H54 (cell line): ENCODE results near the gene PIMREG.

Experiments used
- DNase-seq: peaks from one replicate; pipeline ENCODE4 v3.0.0; 2011; ENCODE audit warnings: low spot score, mixed read lengths; ENCODE audit not compliant: insufficient read length
- FAIRE-seq: peaks from 3 replicates; lab custom pipeline; 2011; peaks lifted over from hg19 to GRCh38; lab: Jason Lieb, UNC
- POLR2A ChIP-seq: IDR thresholded peaks from 2 replicates; pipeline ENCODE4 v1.6.1; 2011; ENCODE audit warnings: low read depth, mild to moderate bottlenecking, low read length

Gene PIMREG, protein sequence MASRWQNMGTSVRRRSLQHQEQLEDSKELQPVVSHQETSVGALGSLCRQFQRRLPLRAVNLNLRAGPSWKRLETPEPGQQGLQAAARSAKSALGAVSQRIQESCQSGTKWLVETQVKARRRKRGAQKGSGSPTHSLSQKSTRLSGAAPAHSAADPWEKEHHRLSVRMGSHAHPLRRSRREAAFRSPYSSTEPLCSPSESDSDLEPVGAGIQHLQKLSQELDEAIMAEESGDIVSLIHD

DNA sequence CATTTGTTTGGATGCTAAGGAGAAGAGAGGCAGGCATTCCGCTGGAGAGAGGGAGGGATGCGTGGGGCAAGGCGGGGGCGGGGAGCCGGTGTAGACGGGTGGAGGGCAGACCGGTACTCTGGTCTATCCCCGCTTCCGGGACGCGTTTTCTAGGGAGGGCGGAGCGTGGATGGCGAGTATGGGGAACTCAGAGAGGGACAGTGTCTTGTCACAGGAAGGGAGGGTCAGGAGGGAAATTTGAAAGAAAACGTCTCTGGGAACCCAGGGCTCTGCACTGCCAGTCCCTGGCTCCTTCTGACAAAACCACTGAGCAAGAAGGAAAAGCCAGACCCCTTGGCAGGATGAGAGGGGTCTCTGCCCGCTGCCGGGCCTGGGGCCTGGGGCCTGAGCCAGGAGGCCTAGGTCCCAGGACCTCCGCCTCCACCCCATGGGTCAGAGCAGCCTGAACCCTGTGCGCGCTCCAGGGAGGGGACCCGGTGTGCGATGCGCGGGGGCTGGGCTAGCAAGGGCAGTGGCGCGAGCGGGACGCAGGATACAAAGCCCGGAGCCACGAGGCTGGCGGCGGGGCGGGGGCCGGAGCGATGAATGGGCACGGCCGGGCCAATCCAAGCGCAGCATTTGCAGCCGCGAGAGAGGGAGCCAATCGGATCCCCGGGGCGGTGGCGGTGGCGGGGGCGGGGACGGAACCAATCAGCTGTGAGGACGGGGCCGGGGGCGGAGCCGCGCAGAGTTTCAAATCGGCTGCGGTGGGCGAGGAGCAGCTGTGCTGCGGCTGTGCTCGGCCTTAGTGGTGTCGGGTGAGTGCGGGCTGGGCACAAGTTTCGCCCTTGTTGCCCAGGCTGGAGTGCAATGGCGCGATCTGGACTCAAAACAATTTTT, at the start of gene PIMREG:
PIMREG (plus strand) TSS at position 764 of the 879 bp plus-strand sequence. CDS start 656 bp downstream, outside the sequence.
- peak; percentile 66 for TF ChIP-seq POLR2A
- FAIRE-seq, result peak; percentile 64
- peak; percentile 96 for DNase-seq

DNA sequence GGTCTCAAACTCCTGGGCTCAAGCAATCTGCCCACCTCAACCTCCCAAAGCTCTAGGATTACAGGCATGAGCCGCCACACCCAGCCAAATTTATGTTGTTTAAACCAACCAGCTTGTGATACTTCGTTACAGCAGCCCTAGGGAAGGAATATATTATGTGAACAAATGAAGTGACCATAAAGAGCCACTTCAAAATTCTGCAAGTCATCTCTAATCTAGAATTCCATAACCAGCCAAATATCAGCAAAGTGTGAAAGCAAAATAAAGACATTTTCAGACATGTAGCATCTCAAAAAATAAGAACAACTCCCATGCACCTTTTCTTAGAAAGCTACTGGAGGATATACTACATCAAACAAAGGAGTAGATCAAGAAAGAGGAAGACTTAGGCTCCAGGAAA, 45.3 kb upstream of the PIMREG start:
- no peak for FAIRE-seq
- no peak for TF ChIP-seq POLR2A
- no peak for DNase-seq

DNA sequence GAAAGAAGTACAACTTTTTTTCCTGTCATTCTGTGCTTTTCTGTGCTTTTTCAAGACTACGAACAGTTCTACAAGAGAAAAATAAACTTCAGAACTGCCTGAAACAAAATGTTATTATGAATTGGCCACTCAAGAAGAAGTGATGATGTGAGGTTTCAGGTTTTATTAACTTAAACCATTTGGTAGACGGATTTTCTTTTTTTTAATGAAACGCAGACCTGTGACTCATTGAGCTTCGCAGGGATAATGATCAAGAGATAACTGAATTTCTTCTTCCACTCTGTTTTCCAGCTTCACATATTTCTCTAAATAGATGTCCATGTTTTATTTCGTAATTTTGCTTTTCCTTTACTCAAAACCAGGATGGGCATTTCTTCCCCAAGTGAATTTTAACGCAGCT, 42.0 kb upstream of the PIMREG start:
- DNase-seq (no peak), FAIRE-seq (no peak)
- no peak for TF ChIP-seq POLR2A

DNA sequence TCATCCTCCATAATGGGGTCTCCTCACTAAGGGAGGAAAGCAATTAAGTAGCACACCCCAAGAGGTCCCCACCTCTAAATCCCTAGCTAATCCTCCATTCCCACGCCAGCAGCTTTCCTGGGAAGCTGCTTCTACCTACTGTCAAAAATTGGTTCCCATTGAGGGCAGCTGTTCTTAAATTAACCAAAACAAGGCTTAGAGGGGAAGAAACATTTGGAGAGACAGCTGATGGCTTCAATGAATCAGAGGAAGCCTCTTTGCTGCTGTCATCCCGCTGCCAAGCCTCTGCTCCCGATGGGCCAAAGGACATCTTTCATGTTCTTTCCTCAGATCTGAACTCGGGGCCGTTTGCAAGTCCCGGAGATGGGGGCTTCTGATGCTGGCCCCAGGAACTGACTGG, 36.0 kb upstream of the PIMREG start:
- TF ChIP-seq POLR2A, result no peak
- DNase-seq (no peak), FAIRE-seq (no peak)

DNA sequence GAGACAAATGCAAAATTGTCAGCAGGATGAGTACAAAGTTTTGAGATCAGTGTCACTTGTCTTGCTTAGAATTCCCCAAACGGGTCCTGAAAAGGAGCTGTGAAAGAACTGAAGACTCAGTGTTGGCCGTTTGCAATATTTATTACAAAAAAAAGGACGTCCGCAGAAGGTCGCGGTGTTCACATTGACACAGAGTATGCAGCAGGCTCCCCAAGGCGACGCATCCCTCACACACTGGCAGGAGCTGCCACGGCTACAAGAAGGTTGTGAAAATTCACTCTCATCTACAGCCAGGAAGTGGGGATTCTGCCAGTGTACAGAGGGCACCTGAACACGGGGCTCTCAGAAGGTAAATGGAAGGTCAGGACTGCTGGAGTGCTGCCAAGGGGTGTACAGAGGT, 35.5 kb upstream of the PIMREG start:
- no peak for FAIRE-seq
- no peak for TF ChIP-seq POLR2A
- no peak for DNase-seq

DNA sequence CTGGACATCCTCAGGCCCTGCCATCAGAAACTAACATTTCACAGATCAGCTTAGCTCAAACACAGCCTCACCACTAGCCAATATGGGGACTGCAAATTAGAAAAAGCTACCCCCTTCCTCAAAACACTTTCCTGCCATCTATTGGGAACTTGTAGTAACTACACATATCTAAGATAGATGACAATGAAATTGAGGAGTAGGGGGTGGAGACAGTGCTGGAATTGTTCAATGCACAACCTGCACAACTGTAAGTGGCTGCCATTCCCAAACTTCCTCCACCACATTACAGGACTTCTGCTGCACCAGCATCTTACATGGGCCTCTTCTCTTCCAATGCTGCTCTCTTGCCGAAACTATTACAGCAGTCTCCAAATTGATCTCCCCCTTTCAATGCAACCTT, 31.2 kb upstream of the PIMREG start:
- DNase-seq, result peak; percentile 52
- TF ChIP-seq POLR2A, result no peak
- no peak for FAIRE-seq

DNA sequence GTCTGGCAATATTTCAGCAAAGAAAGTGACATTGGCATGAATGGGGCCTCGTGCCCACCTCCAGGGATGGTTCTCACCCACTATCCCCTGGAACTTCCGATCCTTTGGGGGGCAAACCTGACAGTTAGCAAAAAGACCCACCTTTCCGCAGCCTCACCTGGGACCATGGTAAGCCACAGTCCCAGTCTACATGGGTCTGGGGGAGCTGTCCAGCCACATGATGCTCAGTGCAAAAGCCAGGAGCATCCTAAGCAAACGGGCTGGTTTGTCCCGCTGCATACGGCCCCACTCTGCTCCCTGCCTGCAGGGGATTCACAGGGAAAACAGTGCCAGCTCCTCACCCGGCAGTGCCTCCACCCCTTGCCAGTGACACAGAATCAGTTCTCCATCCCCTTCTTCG, 28.6 kb upstream of the PIMREG start:
- DNase-seq (no peak), FAIRE-seq (no peak)
- no peak for TF ChIP-seq POLR2A

DNA sequence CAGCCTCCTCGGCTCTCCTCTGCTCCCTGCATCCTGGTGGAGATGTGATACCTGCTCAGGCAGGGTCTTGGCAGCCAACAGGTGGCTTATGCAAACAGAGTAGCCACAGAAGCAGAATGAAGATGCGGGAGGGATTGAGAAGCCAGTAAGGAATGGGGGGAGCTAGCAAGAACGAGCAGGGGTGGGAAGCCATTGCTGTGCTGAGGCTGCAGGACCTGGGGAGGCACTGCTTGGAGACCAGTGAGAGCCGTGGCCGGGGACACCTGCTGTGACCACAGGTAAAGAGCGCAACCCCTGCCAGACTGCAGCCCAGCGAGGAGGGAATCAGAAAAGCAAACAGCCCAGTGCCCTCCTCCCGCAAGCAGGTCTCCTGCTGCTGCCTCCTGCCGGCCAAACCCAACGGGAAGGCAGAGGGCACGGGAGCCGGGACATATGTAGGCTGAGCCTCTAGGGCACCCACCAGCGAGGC, 24.0 kb upstream of the PIMREG start:
- DNase-seq, result no peak
- no peak for FAIRE-seq
- no peak for TF ChIP-seq POLR2A

DNA sequence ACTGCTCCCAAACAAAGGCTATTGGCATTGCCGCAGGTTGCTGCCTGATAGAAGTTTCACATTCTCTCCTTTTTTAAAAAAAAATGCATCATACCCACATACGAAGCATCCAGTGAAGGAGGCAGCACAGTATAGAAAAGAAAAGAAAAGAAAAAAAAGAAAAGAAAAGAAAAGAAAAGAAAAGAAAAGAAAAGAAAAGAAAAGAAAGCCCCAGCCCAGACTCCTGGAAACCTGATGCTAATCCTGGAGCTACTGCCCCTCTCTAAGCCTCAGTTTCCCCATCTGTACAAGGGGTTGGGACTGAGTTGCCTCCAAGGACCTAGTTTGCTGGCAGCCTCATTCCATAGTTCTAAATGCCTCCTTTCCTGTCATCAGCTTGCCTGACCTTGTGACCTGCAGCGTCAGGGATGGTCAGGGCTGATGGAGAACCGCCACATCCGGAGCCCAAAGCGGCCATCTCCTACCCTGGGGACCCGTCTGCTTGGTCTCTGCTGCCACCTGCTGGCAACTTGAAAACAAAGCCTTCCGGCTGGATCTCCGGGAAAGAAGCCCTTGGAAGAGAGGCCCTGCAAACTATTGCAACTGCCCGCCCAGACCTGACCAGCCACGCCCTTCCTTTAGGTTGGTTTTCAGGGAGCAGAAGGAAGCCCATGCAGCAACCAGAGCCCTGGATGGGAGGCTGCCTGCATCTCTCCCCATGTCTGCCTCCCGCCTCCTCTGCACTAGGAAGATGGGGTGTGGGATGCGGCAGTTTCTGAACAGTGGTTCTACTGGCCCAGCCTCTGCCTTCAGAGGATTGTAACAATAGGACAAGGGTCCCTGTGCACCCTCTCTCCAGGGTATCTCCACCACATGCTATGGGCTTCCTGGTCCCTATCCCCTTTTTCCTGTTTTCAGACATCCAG, 22.3 kb upstream of the PIMREG start:
- FAIRE-seq (peak; percentile 80), DNase-seq (peak; percentile 89)
- no peak for TF ChIP-seq POLR2A

DNA sequence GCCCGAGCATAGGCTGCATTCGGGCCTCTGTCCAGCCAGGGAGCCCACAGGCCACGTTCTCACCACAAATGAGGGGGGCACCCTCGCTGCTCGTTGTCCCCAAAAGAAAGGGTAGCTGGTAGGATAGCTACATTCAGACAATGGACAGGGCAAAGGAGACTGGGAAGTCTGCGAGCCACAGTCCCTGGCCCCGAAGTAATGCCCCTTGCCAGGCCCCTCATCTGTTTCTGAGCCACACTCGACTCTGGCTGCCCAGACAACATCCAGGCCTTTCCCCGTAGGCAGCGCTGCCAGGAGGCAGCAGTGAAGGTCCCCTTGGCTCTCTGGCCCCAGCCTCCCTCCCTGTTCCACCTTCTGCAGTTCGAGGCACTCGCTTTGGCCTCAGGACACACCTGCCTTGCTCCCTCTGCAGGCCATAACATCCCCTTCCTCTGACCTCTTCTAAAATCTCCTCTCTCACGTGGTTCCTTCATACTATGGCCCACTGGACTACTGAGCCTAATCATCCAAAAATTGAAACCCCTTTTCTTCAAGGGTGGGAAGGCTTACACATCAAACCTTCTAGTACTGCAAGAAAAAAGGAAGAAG, 21.5 kb upstream of the PIMREG start:
- no peak for TF ChIP-seq POLR2A
- FAIRE-seq, result no peak
- no peak for DNase-seq

DNA sequence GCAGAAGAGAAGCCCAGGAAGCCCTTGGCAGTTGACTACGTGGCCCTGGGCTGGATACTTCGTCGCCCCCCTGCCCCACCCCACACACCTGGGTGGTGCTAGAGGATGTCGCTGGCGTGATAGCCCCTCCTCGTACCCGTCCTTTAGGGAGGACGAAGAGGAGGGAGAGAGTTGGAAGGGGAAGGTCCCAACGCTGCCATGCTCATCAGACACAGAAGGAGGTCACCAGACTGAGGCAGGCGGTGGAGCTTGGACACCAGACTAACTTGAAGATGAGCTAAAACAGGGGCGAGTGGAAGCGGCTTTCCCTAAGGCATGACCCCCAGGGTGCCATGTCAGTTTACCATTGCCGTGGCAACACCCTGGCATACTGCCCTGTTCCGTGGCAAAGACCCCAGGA, 20.3 kb upstream of the PIMREG start:
- no peak for TF ChIP-seq POLR2A
- FAIRE-seq (no peak), DNase-seq (no peak)

DNA sequence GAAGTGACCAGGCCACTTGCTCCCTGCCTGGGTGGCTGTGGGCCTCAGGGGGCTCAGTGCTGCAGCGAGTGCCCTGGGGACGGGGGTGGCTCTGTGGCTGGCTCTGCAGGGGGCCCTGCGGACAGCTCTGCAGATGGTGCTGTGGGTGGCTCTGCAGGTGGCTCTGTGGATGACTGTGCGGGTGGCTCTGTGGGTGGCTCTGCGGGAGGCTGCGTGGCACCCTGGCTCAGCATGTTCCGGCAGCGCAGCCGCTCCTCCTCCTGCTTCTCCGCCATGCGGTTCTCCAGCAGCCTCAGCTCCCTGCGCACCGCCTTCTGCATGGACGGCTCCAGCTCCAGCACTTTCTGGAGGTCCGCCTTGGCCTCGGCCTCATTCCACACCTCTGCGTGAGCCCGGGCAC, 18.8 kb upstream of the PIMREG start:
- DNase-seq (no peak), FAIRE-seq (no peak)
- TF ChIP-seq POLR2A, result no peak
